GM13977 (cell line): ENCODE data around the gene GNAQ.

Experiments
- DNase-seq: peaks from one replicate; pipeline ENCODE4 v3.0.0; 2012; ENCODE audit warnings: low spot score
- CTCF ChIP-seq: IDR thresholded peaks from 2 replicates; pipeline ENCODE4 v1.5.1; 2012; ENCODE audit warnings: mild to moderate bottlenecking, control low read depth; ENCODE audit not compliant: insufficient read depth; ENCODE audit errors: extremely low read depth, missing control alignments
- in situ Hi-C: fragments of 300-500 bp; cut with MboI; formaldehyde crosslinking; loops from one replicate; pipeline ENCODE4 v1.12.0; 2022; ENCODE audit warnings: low sequenced_read_pairs, low pct_unique_long_range_greater_than_20kb, mixed read lengths, inconsistent platforms; ENCODE audit not compliant: unreplicated experiment

The GNAQ gene

DNA sequence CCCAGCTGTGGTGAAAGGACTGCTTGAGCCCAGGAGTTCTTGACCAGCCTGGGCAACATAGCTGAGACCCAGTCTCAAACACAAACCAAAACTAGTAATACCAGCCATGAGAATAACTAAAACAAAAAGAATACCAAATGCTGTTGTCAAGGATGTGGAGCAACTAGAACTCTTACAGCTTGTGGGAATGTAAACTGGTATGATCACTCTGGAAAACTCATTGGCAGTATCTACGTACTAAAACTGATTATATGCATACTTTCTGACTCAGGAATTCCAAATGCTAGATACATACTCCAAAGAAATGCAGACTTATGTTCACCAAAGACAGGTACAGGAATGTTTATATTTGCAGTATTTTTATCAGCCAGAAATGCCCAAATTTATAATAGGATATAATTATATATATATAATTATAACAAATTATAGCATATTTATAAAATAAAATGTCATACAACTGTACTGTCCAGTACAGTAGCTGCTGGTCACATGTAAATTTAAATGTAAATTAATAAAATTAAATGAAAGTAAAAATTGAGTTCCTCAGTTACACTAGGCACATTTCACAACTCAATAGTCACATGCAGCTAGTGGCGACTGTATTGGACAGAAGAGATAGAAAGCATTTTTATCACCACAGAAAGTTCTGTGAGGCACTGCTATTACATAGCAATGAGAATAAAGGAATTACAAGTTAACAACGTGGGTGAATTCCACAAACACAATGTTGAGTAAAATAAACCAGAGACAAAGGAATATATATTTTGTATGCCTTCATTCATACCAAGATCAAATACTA is 118.5 kb downstream of the GNAQ start:
- no peak for TF ChIP-seq CTCF
- in situ Hi-C loops: no loop called here
- DNase-seq: no peak

DNA sequence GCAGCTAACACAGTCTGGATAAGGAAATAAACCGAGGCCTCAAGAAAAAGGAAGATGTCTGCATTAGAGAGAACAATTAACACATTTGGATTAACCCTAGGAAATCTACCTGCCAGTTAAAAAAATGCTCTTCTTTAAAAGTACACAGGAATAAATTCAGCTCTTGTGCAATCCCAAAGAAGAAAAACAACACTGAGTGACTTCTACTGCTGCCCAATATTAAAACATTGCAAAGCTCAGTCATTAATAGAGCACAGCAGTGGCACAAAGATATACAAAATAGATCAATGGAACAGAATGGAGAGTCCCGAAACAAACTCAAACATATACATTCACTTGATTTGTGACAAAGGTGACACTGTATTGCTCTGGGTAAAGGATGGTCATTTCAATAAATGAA is 119.7 kb downstream of the GNAQ start:
- in situ Hi-C loops: no loop called here
- no peak for DNase-seq
- no peak for TF ChIP-seq CTCF

GRCh38 chr9:77910194-77910621 is 121.4 kb downstream of the GNAQ start:
- DNase-seq: no peak
- in situ Hi-C loops: no loop called here
- no peak for TF ChIP-seq CTCF

DNA sequence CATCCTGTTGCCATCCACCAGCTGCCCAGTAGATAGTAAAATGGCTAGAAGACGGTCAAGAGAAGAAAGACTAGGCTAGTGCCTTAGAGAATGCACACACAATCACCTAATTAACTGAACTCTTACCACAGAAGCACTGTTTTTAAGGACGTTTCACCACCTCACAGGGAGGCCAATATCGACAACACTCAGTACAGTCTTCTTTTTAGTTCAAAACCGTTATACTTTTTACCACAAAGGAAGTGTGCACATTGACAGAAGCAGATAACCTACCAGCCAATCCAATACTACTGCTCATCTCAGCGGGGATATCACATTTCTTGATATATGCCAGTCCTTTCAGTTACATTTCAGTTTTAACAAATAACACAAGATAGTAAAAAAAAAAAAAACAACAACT is 122.3 kb downstream of the GNAQ start:
- DNase-seq: no peak
- no peak for TF ChIP-seq CTCF
- in situ Hi-C loops: no loop called here

GRCh38 chr9:77908293-77908692 is 123.3 kb downstream of the GNAQ start:
- in situ Hi-C loops: no loop called here
- DNase-seq: no peak
- no peak for TF ChIP-seq CTCF

GRCh38 chr9:77907585-77907984 is 124.0 kb downstream of the GNAQ start:
- no peak for TF ChIP-seq CTCF
- in situ Hi-C loops: no loop called here

More at GRCh38 chr9:77907585-77907984, 124.0 kb downstream of the GNAQ start:
- DNase-seq: no peak
